ENCODE measurements around the gene SCAMP1. TPM values are rescaled to one million over a fixed set of nuclear protein-coding genes. Genes with fewer than 3 reads are reported as not detected.

SCAMP1 gene
- total RNA-seq, 1 experiment from 2014 or later, result 28.7 TPM

DNA sequence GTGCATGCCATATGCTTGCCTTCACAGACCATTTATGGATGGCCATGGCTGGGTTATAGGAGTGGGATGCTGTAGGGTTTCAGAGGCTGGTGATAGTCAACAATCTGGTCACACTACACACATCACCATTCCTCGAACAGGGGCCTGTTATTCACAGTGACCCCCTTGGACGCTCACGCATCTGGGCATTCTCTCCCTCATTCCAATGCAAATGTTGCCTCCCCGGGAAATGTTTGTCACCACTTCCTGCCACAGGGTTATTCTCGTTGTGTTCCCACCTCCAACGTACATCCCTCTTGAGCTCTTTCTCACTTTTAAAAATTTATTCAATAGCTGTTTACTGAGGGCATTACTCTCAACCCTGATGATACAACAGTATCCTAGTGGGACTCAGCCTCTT lies 135.4 kb downstream of the SCAMP1 start:
- Histone ChIP-seq H3K27ac (ENCODE audit: low read depth, low read length, poor library complexity, severe bottlenecking) (no peak overlapping the region), H3K9me3 (ENCODE audit: low read depth, low read length, poor library complexity, severe bottlenecking) (no peaks in the 10 kb centered on the region), H3K27me3 (replicated peaks; ENCODE audit: insufficient read depth, low read depth, low read length, poor library complexity) (no peaks in the 10 kb centered on the region), H3K36me3 (ENCODE audit: insufficient read depth, low read length, poor library complexity, severe bottlenecking) (no peaks in the 10 kb centered on the region), H3K4me1 (ENCODE audit: insufficient read depth, low read length, poor library complexity, severe bottlenecking) (no peaks in the 10 kb centered on the region), H3K4me3 (ENCODE audit: low read depth, low read length, poor library complexity, severe bottlenecking) (no peak overlapping the region)
- ChIA-PET POLR2A (ENCODE audit: low non-redundant PET) (no interaction called here), CTCF (no interaction called here)
- no TSS peak for BruUV-seq (replicated peaks)
- intact Hi-C loops (cut with micrococcal nuclease; ENCODE audit: unreplicated experiment), result no loop called here
- DNase-seq (ENCODE audit: low spot score), result no peak
- TF ChIP-seq, protein P1, sequence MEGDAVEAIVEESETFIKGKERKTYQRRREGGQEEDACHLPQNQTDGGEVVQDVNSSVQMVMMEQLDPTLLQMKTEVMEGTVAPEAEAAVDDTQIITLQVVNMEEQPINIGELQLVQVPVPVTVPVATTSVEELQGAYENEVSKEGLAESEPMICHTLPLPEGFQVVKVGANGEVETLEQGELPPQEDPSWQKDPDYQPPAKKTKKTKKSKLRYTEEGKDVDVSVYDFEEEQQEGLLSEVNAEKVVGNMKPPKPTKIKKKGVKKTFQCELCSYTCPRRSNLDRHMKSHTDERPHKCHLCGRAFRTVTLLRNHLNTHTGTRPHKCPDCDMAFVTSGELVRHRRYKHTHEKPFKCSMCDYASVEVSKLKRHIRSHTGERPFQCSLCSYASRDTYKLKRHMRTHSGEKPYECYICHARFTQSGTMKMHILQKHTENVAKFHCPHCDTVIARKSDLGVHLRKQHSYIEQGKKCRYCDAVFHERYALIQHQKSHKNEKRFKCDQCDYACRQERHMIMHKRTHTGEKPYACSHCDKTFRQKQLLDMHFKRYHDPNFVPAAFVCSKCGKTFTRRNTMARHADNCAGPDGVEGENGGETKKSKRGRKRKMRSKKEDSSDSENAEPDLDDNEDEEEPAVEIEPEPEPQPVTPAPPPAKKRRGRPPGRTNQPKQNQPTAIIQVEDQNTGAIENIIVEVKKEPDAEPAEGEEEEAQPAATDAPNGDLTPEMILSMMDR (conservative IDR thresholded peaks at IDR 0.05; ENCODE audit: low read depth, low read length), result no peak
- TF ChIP-seq EZH2 (IDR thresholded peaks at IDR 0.05; ENCODE audit: borderline replicate concordance, low read depth, low read length, poor library complexity, severe bottlenecking), result no peak

DNA sequence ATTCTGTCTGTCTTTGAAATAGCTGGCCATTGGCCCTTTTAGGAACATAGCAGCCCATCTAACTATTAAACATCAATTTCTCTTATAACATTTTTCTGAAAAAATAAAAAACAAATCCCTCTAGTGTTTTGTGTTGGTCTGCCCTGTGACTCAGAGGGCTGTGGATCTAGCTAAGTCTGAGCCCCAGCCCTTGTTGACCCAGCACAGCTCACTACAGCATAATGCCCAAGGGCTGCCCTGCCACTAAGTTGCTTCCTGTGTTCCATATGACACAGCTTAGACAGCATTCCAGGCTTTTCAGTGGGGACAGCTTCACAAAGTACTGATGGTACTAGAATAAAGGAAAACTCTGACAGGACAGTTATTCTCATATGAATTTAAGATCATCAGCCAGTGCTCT lies 136.0 kb downstream of the SCAMP1 start:
- no peaks in the 10 kb centered on the region for H3K9me3 ChIP-seq (ENCODE audit: low read depth, low read length, poor library complexity, severe bottlenecking)
- no peaks in the 10 kb centered on the region for H3K36me3 ChIP-seq (ENCODE audit: insufficient read depth, low read length, poor library complexity, severe bottlenecking)
- H3K4me3 ChIP-seq (ENCODE audit: low read depth, low read length, poor library complexity, severe bottlenecking), result no peak overlapping the region
- POLR2A ChIA-PET (ENCODE audit: low non-redundant PET), result no interaction called here
- CTCF ChIA-PET, result no interaction called here
- no peak overlapping the region for H3K27ac ChIP-seq (ENCODE audit: low read depth, low read length, poor library complexity, severe bottlenecking)
- H3K4me1 ChIP-seq (ENCODE audit: insufficient read depth, low read length, poor library complexity, severe bottlenecking), result no peaks in the 10 kb centered on the region
- no peak for TF ChIP-seq EZH2 (IDR thresholded peaks at IDR 0.05; ENCODE audit: borderline replicate concordance, low read depth, low read length, poor library complexity, severe bottlenecking)
- TF ChIP-seq, protein P1 (conservative IDR thresholded peaks at IDR 0.05; ENCODE audit: low read depth, low read length), result no peak
- no peak for DNase-seq (ENCODE audit: low spot score)
- H3K27me3 ChIP-seq (replicated peaks; ENCODE audit: insufficient read depth, low read depth, low read length, poor library complexity), result no peaks in the 10 kb centered on the region
- intact Hi-C loops (cut with micrococcal nuclease; ENCODE audit: unreplicated experiment), result no loop called here
- no TSS peak for BruUV-seq (replicated peaks)

DNA sequence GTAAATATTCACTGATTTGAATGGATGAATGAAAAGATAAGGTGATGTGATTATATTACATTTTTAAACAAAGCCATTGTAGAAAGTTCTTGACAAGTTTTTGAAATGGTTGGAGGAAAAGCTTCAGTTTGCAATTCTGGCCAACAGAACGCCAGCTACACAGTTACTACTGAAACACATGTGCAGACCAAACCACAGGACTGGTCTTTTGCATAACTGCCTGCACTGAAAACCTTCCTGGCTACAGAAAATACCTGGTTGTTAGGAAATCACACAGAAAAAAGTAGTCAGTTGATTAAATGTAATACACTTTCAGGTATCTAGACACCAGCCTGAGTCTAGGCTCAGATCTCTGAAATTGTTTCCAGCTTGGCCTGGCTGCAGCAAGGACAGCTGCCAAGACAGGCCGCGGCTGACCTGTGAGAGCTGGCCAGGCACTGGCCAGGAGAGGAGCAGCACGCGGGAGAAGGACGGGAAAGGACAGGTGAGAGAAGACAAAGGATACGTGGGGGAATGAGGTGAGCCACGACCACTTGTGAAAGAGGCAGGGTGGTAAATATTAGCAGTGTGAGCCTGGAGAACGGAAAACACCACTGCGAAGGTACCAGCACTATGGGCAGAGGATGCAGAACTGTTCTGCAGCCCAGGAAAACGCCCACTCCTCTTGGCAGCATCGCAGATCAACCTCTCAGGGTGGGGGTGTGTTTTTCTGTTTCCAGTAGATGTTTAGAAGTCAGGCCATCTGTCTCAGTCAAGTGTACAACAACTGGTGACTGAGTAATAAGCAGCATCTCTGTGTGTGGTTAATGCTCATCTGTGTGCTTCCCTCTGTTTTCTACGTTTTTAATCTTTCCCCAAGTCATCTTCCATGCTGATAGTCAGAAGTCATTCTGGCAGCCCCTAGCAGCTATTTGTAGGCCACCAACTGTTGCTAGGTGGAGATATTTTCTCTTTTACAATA lies 137.4 kb downstream of the SCAMP1 start:
- ChIA-PET CTCF (no interaction called here), POLR2A (ENCODE audit: low non-redundant PET) (no interaction called here)
- H3K27me3 ChIP-seq (replicated peaks; ENCODE audit: insufficient read depth, low read depth, low read length, poor library complexity), result no peaks in the 10 kb centered on the region
- no peak overlapping the region for H3K27ac ChIP-seq (ENCODE audit: low read depth, low read length, poor library complexity, severe bottlenecking)
- H3K4me1 ChIP-seq (ENCODE audit: insufficient read depth, low read length, poor library complexity, severe bottlenecking), result no peaks in the 10 kb centered on the region
- H3K36me3 ChIP-seq (ENCODE audit: insufficient read depth, low read length, poor library complexity, severe bottlenecking), result no peaks in the 10 kb centered on the region
- BruUV-seq (replicated peaks), result no TSS peak
- TF ChIP-seq EZH2 (IDR thresholded peaks at IDR 0.05; ENCODE audit: borderline replicate concordance, low read depth, low read length, poor library complexity, severe bottlenecking), result no peak
- DNase-seq (ENCODE audit: low spot score), result no peak
- intact Hi-C loops (cut with micrococcal nuclease; ENCODE audit: unreplicated experiment), result no loop called here
- H3K4me3 ChIP-seq (ENCODE audit: low read depth, low read length, poor library complexity, severe bottlenecking), result no peak overlapping the region
- no peaks in the 10 kb centered on the region for H3K9me3 ChIP-seq (ENCODE audit: low read depth, low read length, poor library complexity, severe bottlenecking)

Data from A673 (cell line).